ENCODE results near the gene BRSK2. TPM values are rescaled to one million over a fixed set of nuclear protein-coding genes. Genes with fewer than 3 reads are reported as not detected.
A peak's percentile ranks its signal among the peaks of the same experiment; 100 is the strongest.

The BRSK2 gene
- polyA plus RNA-seq, 1 of the 3 experiments (the other 2 are of a cell fraction): 0.64 TPM

GRCh38 chr11:1440496-1440895 is 50.8 kb downstream of the BRSK2 start (continued):
- TF ChIP-seq FOXJ3 (CRISPR knock-in tag; IDR thresholded peaks at IDR 0.05) (no peak), SIN3A (IDR thresholded peaks at IDR 0.05; ENCODE audit: borderline replicate concordance, low read depth, low read length) (no peak)

GRCh38 chr11:1442163-1442562 is 52.4 kb downstream of the BRSK2 start:
- Histone ChIP-seq H3K4me3 (ENCODE audit: low read depth in 2 of 2, low read length in 1 of 2) (no peak overlapping the region), H3K4me1 (ENCODE audit: control insufficient read depth in 1 of 2, insufficient read depth in 2 of 2, low read depth in 1 of 2, low read length in 1 of 2) (peaks cover 0 to 24% of the 10 kb centered on the region in 2 experiments; a peak in 1 of 4 replicates), H3K79me2 (ENCODE audit: insufficient read depth) (no peaks in the 10 kb centered on the region), H3K36me3 (replicated peaks in 1 of 2; ENCODE audit: control insufficient read depth in 1 of 2, insufficient read depth in 2 of 2, low read length in 1 of 2) (no peaks in the 10 kb centered on the region), H3K9me3 (no peaks in the 10 kb centered on the region), H2AFZ (ENCODE audit: low read depth) (no peak overlapping the region), H3K9ac (no peak overlapping the region), H4K20me1 (ENCODE audit: insufficient read depth) (no peaks in the 10 kb centered on the region), H3K9me2 (no peaks in the 10 kb centered on the region), H3K4me2 (no peak overlapping the region), H3F3A (replicated peaks; ENCODE audit: insufficient read depth) (no peaks in the 10 kb centered on the region), H3K27me3 (ENCODE audit: insufficient read depth) (no peaks in the 10 kb centered on the region), H3K27ac (ENCODE audit: low read depth in 2 of 2, low read length in 1 of 2) (no peak overlapping the region)
- DNase-seq: peak; percentile 71
- 26% methylated on average over 3 of the region's 9 CpGs for WGBS (ENCODE audit: low lambda C conversion rate)
- TF ChIP-seq MAX (IDR thresholded peaks at IDR 0.05; ENCODE audit: low read depth) (no peak), FOSL2 (IDR thresholded peaks at IDR 0.05; ENCODE audit: borderline replicate concordance, low read depth) (no peak), USF2 (IDR thresholded peaks at IDR 0.05; ENCODE audit: borderline replicate concordance, low read depth, low read length) (no peak), TAF1 (IDR thresholded peaks at IDR 0.05; ENCODE audit: borderline replicate concordance, low read depth, low read length) (no peak), NRF1 (IDR thresholded peaks at IDR 0.05; ENCODE audit: low read depth, low read length) (no peak), MEF2A (IDR thresholded peaks at IDR 0.05; ENCODE audit: borderline replicate concordance, low read depth) (no peak), EZH2phosphoT487 (IDR thresholded peaks at IDR 0.05; ENCODE audit: borderline replicate concordance, low read depth) (no peak), REST (IDR thresholded peaks at IDR 0.05; ENCODE audit: low read depth, low read length) (no peak), USF1 (IDR thresholded peaks at IDR 0.05; ENCODE audit: borderline replicate concordance, low read depth) (no peak), FOXM1 (IDR thresholded peaks at IDR 0.05; ENCODE audit: low read depth) (no peak), POLR2AphosphoS5 (IDR thresholded peaks at IDR 0.05; ENCODE audit: low read depth, low read length) (no peak), NFIC (IDR thresholded peaks at IDR 0.05; ENCODE audit: borderline replicate concordance) (no peak), CHD2 (IDR thresholded peaks at IDR 0.05; ENCODE audit: low read length, partially characterized antibody) (no peak), RXRA (IDR thresholded peaks at IDR 0.05; ENCODE audit: borderline replicate concordance, low read depth) (no peak), PBX3 (IDR thresholded peaks at IDR 0.05) (no peak), MXI1 (IDR thresholded peaks at IDR 0.05; ENCODE audit: low read depth, low read length) (no peak), ELF1 (IDR thresholded peaks at IDR 0.05) (no peak), RFX5 (IDR thresholded peaks at IDR 0.05; ENCODE audit: low read length) (no peak), CTCF (IDR thresholded peaks at IDR 0.05) (no peak), FOXJ3 (CRISPR knock-in tag; IDR thresholded peaks at IDR 0.05) (no peak)
- ChIA-PET POLR2A (no interaction called here), CTCF (no interaction called here)
